H1 (cell line): Measurements from ENCODE around the gene CAMTA1. TPM values are rescaled to one million over a fixed set of nuclear protein-coding genes. Genes with fewer than 3 reads are reported as not detected.

Experiments used
- ATF2 ChIP-seq: IDR thresholded peaks from 2 replicates; pipeline ENCODE4 v1.6.1; 2012; ENCODE audit warnings: low read length, inconsistent platforms
- EP300 ChIP-seq, 2 experiments: IDR thresholded peaks; 1 replicate in 1 of 2; 2 replicates in 1 of 2; pipeline ENCODE4 v1.6.1; 2011 to 2012; ENCODE audit warnings: low read depth in 2 of 2, low read length in 2 of 2, mild to moderate bottlenecking in 2 of 2, borderline replicate concordance in 1 of 2, inconsistent platforms in 1 of 2, moderate library complexity in 1 of 2
- RFX5 ChIP-seq: IDR thresholded peaks from 2 replicates; pipeline ENCODE4 v1.6.1; 2011; ENCODE audit warnings: low read depth, low read length, improper control_type of control experiment, borderline replicate concordance
- polyA plus RNA-seq, 7 experiments: library from polyadenylated mRNA; depleted of rRNA in 3 of 7; stranded (reverse) in 5 of 7; unstranded in 2 of 7; fragments of >200 nt in 5 of 7; fragments of 200-250 nt in 2 of 7; gene quantifications; 1 replicate in 5 of 7; 2 replicates in 1 of 7; 4 replicates in 1 of 7; pipeline versions ENCODE4 v1.2.1 to v1.2.3, GENCODE V29; 2011 to 2013; ENCODE audit warnings: missing spikeins in 2 of 7, mixed read lengths in 2 of 7
- total RNA-seq: library from RNA; stranded (reverse); fragmentation: NEBNext Ultra II Directional; extraction: Animal tissue kit (Norgen Biotek cat#: 25700); gene quantifications from 2 replicates; pipeline ENCODE4 v1.2.1, GENCODE V29; 2021

Gene CAMTA1
- total and polyA plus RNA-seq, 2 of the 8 experiments (the other 6 are each of a cell fraction or from before 2014, with no cell fraction given) = 65.0 to 119 TPM

DNA sequence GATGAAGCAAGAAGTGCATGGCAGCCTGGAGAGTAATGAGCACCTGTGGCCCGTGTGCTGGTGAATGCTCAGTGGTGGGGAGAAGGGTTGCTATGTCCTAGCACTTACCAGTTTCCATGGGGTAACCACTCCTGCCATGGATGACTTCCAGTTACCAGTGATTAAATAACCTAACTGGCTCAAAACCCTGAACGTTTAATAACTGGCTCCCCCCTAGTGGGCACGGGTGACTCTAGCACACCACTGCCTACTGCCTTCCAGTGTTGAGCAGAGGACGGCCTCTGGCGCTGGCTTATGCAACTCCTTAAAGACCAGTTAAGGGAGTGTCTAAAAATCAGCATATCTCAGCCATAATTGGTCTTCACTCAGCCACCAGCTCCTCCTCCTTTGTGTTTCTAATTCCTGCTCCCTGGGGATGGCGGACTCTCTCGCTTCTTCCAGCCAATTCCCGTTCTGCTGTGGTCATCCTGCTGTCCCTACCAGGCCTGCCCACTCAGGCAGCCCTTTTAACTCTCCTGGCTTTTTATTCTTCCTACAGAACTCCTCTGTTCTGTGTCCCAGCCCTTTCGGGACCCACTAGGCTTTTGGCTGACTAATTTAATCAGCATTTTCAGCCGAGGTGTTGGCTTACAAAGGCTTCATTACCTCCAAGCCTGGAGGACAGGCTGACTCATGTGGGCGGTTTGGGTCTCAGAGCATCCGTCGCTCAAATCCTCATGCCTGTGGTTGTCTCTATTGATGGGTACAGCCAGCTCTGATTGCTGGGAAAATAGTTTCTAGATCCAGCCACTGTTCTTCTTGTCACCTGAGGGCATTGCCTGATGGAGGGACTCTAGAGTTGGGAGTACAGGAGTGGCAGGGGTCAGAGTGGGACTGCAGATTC is 332.4 kb downstream of the CAMTA1 start (continued):
- TF ChIP-seq ATF2 = peak; percentile 46; the same call in 1 of the 2 replicates
- no peak for TF ChIP-seq EP300 (IDR thresholded peaks at IDR 0.05; ENCODE audit: borderline replicate concordance in 1 of 2, low read depth in 2 of 2, low read length in 2 of 2)
- no peak for TF ChIP-seq RFX5
